ENCODE data around the gene IRF1. TPM values are rescaled to one million over a fixed set of nuclear protein-coding genes. Genes with fewer than 3 reads are reported as not detected.

The IRF1 gene
- total and polyA plus RNA-seq, 2 of the 8 experiments (the other 6 are each of a cell fraction or from before 2014, with no cell fraction given), result 4.0 to 8.5 TPM

- H3K18ac ChIP-seq (ENCODE audit: extremely low read depth, low read length), result no peak overlapping the region
- H3K4me1 ChIP-seq (replicated peaks in 1 of 4; ENCODE audit: control insufficient read depth in 3 of 4, insufficient read depth in 4 of 4, low read length in 3 of 4), result peaks cover 0 to 17% (median 4%) of the 10 kb centered on the region in 4 experiments; a peak in 4 of 7 replicates
- H2BK20ac ChIP-seq (ENCODE audit: low read length), result no peak overlapping the region
- ChIA-PET CTCF (ENCODE audit: partially characterized antibody) (interaction anchor here (0.6 to 5.3 kb wide), 19 partner anchors 12 to 524 kb away, joined by 3 to 33 read pairs (median 4); partner anchors contain the start of gene IRF1), POLR2A (ENCODE audit: partially characterized antibody) (interaction anchor here (0.8 to 6.1 kb wide), 6 partner anchors 9 to 37 kb away, joined by 3 to 35 read pairs (median 4); partner anchors contain the start of gene IRF1)
- H2AK5ac ChIP-seq (ENCODE audit: low read depth, low read length), result no peak overlapping the region
- WGBS, 2 experiments (ENCODE audit: extremely low coverage in 1 of 2, insufficient coverage in 1 of 2, insufficient read length in 1 of 2, insufficient replicate concordance in 2 of 2, low coverage in 1 of 2, low lambda C conversion rate in 2 of 2, missing lambda C conversion rate in 1 of 2), result 87% methylated on average over 3 of the region's 3 CpGs; no CpG with 5 or more reads in 1 of the 2 experiments
- no peak overlapping the region for H3K4ac ChIP-seq (replicated peaks; ENCODE audit: insufficient read length, low read depth, low read length)
- H3K79me1 ChIP-seq (ENCODE audit: low read depth, low read length), result no peaks in the 10 kb centered on the region; the same call in 1 of the 2 replicates
- H4K91ac ChIP-seq (replicated peaks; ENCODE audit: insufficient read length, low read length), result no peak overlapping the region
- no peak overlapping the region for H3K4me3 ChIP-seq (ENCODE audit: extremely low read depth in 1 of 4, insufficient read depth in 2 of 4, low read depth in 3 of 4, low read length in 4 of 4)
- no peak overlapping the region for H2BK15ac ChIP-seq (ENCODE audit: low read length)
- H3K9me3 ChIP-seq (ENCODE audit: insufficient read depth in 2 of 2, low read depth in 1 of 2, low read length in 1 of 2), result no peaks in the 10 kb centered on the region
- H3K4me2 ChIP-seq (ENCODE audit: insufficient read depth in 1 of 2, low read depth in 2 of 2, low read length in 2 of 2), result no peak overlapping the region
- no peak overlapping the region for H3K27ac ChIP-seq (ENCODE audit: low read depth, low read length)
- H3K56ac ChIP-seq (replicated peaks; ENCODE audit: insufficient read length, low read depth, low read length), result no peak overlapping the region
- no peak overlapping the region for H2BK5ac ChIP-seq (ENCODE audit: low read depth, low read length)
- H4K8ac ChIP-seq (ENCODE audit: extremely low read depth, insufficient read depth, low read length), result no peak overlapping the region
- DNase-seq (ENCODE audit: low read depth in 1 of 2, low spot score in 2 of 2), result no peak
- H4K5ac ChIP-seq (ENCODE audit: insufficient read length, low read depth, low read length), result no peak overlapping the region
- H3K14ac ChIP-seq (ENCODE audit: insufficient read length), result no peak overlapping the region
- H3K23me2 ChIP-seq (ENCODE audit: low read depth, low read length), result no peaks in the 10 kb centered on the region
- no peak overlapping the region for H3K9ac ChIP-seq (replicated peaks in 1 of 4; ENCODE audit: extremely low read depth in 1 of 4, low read depth in 3 of 4, low read length in 3 of 4)
- TF ChIP-seq EP300 (IDR thresholded peaks at IDR 0.05; ENCODE audit: borderline replicate concordance in 1 of 2, low read depth in 2 of 2, low read length in 2 of 2), result no peak
- no peak for TF ChIP-seq TAF1 (IDR thresholded peaks at IDR 0.05; ENCODE audit: low read depth, low read length)
- TF ChIP-seq CREB1 (IDR thresholded peaks at IDR 0.05), result no peak
- no peak for TF ChIP-seq SP1 (IDR thresholded peaks at IDR 0.05; ENCODE audit: low read depth, low read length)
- TF ChIP-seq KDM4A (IDR thresholded peaks at IDR 0.05; ENCODE audit: low read depth, low read length, severe bottlenecking), result no peak
- no peak for TF ChIP-seq CEBPB (IDR thresholded peaks at IDR 0.05; ENCODE audit: low read depth, low read length)
- no peak for TF ChIP-seq USF2 (IDR thresholded peaks at IDR 0.05; ENCODE audit: low read length)
- no peak for TF ChIP-seq NRF1 (IDR thresholded peaks at IDR 0.05; ENCODE audit: low read depth, low read length)
- no peak for TF ChIP-seq CBX5 (IDR thresholded peaks at IDR 0.05; ENCODE audit: low read depth, low read length)
- TF ChIP-seq CHD1 (IDR thresholded peaks at IDR 0.05; ENCODE audit: low read depth, low read length), result no peak
- peaks cover 0 to under 1% (median 0%) of the 10 kb centered on the region in 4 experiments; a peak in 1 of 7 replicates for H3K27me3 ChIP-seq (replicated peaks in 1 of 4; ENCODE audit: control insufficient read depth in 3 of 4, extremely low read depth in 1 of 4, insufficient read depth in 3 of 4, low read length in 3 of 4)
- no peaks in the 10 kb centered on the region for H4K20me1 ChIP-seq (replicated peaks in 1 of 2; ENCODE audit: control insufficient read depth in 1 of 2, insufficient read depth in 2 of 2, low read length in 2 of 2)
- no peaks in the 10 kb centered on the region for H3K36me3 ChIP-seq (ENCODE audit: control insufficient read depth in 2 of 4, insufficient read depth in 4 of 4, low read length in 3 of 4)
- no peak overlapping the region for H2BK120ac ChIP-seq (replicated peaks; ENCODE audit: low read depth, low read length)
- H2BK12ac ChIP-seq (ENCODE audit: low read depth, low read length), result no peak overlapping the region
- no peak overlapping the region for H3K23ac ChIP-seq (ENCODE audit: insufficient read length)
- no peaks in the 10 kb centered on the region for H3K79me2 ChIP-seq (ENCODE audit: control insufficient read depth in 1 of 2, insufficient read depth in 2 of 2, low read length in 2 of 2)
- H2AFZ ChIP-seq (ENCODE audit: low read length), result no peak overlapping the region
- no peak for FAIRE-seq
Observed at GRCh38 chr5:132458226-132458560, 32.4 kb downstream of the IRF1 start.

All from H1 (cell line).